Activated CD8-positive, alpha-beta memory T cell treated with anti-CD3 and anti-CD28 coated beads, Interleukin-2, amount 50 U/mL, for 4 hours (primary cell): ENCODE measurements around the gene P2RX3.

Experiments
- DNase-seq: peaks from one replicate; pipeline ENCODE4 v3.0.0-alpha.2; 2020

Gene P2RX3

GRCh38 chr11:57310630-57311086 is 27.5 kb upstream of the P2RX3 start:
- no peak for DNase-seq

- peak; percentile 61 for DNase-seq
Observed at GRCh38 chr11:57311109-57311936, 26.8 kb upstream of the P2RX3 start.

- no peak for DNase-seq
Observed at GRCh38 chr11:57312511-57313021, 25.6 kb upstream of the P2RX3 start.

GRCh38 chr11:57313071-57313787 is 24.9 kb upstream of the P2RX3 start:
- DNase-seq = no peak

- no peak for DNase-seq
Observed at GRCh38 chr11:57313788-57314135, 24.4 kb upstream of the P2RX3 start.

- no peak for DNase-seq
Observed at GRCh38 chr11:57314221-57314973, 23.8 kb upstream of the P2RX3 start.

- DNase-seq = no peak
Observed at GRCh38 chr11:57315491-57315890, 22.7 kb upstream of the P2RX3 start.

GRCh38 chr11:57316017-57316416 is 22.1 kb upstream of the P2RX3 start:
- no peak for DNase-seq

- DNase-seq = no peak
Observed at GRCh38 chr11:57318178-57318577, 20.0 kb upstream of the P2RX3 start.

- DNase-seq = no peak
Observed at GRCh38 chr11:57320067-57320718, 18.0 kb upstream of the P2RX3 start.

- no peak for DNase-seq
Observed at GRCh38 chr11:57320719-57321387, 17.3 kb upstream of the P2RX3 start.

- no peak for DNase-seq
Observed at GRCh38 chr11:57321388-57322255, 16.5 kb upstream of the P2RX3 start.

- DNase-seq = no peak
Observed at GRCh38 chr11:57322256-57323166, 15.6 kb upstream of the P2RX3 start.

- DNase-seq = no peak
Observed at GRCh38 chr11:57323167-57323854, 14.8 kb upstream of the P2RX3 start.

- DNase-seq = no peak
Observed at GRCh38 chr11:57323855-57324153, 14.3 kb upstream of the P2RX3 start.

GRCh38 chr11:57324154-57324885 is 13.8 kb upstream of the P2RX3 start:
- no peak for DNase-seq

GRCh38 chr11:57324886-57325734 is 13.0 kb upstream of the P2RX3 start, which contains the start of gene TNKS1BP1:
TSS of gene TNKS1BP1 (minus strand) at chr11:57324952. CDS start at chr11:57321885, 3,067 bp downstream.
- DNase-seq = peak; percentile 93

- DNase-seq = no peak
Observed at GRCh38 chr11:57325735-57326048, 12.5 kb upstream of the P2RX3 start.
